WTC11 (cell line): ENCODE results near the gene CLCN7. TPM values are rescaled to one million over a fixed set of nuclear protein-coding genes. Genes with fewer than 3 reads are reported as not detected.

Experiments used
- ATAC-seq: fragments of 200-7000 bp; cut with Tn5 transposase; 2 replicates; pipeline ENCODE4 v1.10.0; 2021; ENCODE audit warnings: mild to moderate bottlenecking, moderate library complexity
- CTCF ChIA-PET: fragments of 300-600 bp; sonication (Branson Sonifier 250); formaldehyde crosslinking; loops from one replicate; lab custom pipeline; 2021; ENCODE audit warnings: antibody characterized with exemption; lab: Charles Lee
- POLR2A ChIA-PET: fragments of 350-600 bp; sonication (Branson Sonifier 250); formaldehyde crosslinking; loops from one replicate; lab custom pipeline; 2021; ENCODE audit warnings: antibody characterized with exemption; lab: Charles Lee
- DNase-seq: peaks from one replicate; pipeline ENCODE4 v3.0.0; 2021; ENCODE audit warnings: low spot score
- H3K27ac Mint-ChIP-seq: 2 replicates; pipeline ENCODE4 v1.8.0; 2021; ENCODE audit warnings: mixed read lengths
- H3K27me3 Mint-ChIP-seq: 2 replicates; pipeline ENCODE4 v1.8.0; 2021; ENCODE audit warnings: low read depth, mild to moderate bottlenecking, moderate library complexity, mixed read lengths
- H3K36me3 Mint-ChIP-seq: 2 replicates; pipeline ENCODE4 v1.8.0; 2021; ENCODE audit warnings: mixed read lengths
- H3K4me1 Mint-ChIP-seq: 2 replicates; pipeline ENCODE4 v1.8.0; 2022; ENCODE audit warnings: mixed read lengths
- H3K4me3 Mint-ChIP-seq: 2 replicates; pipeline ENCODE4 v1.8.0; 2021; ENCODE audit warnings: mild to moderate bottlenecking, moderate library complexity, mixed read lengths
- H3K9me3 Mint-ChIP-seq: 2 replicates; pipeline ENCODE4 v1.8.0; 2021; ENCODE audit warnings: mixed read lengths
- ATF1 ChIP-seq: sonication (generic); formaldehyde crosslinking; IDR thresholded peaks from 2 replicates; pipeline ENCODE4 v1.8.1; 2023; ENCODE audit warnings: mild to moderate bottlenecking, moderate library complexity, missing genetic modification reagents
- ESRRA ChIP-seq: sonication (generic); formaldehyde crosslinking; IDR thresholded peaks from 2 replicates; pipeline ENCODE4 v1.8.1; 2022; ENCODE audit warnings: mild to moderate bottlenecking, missing genetic modification reagents, borderline replicate concordance
- FOXK1 ChIP-seq: sonication (generic); formaldehyde crosslinking; IDR thresholded peaks from 2 replicates; pipeline ENCODE4 v1.8.0; 2022; ENCODE audit warnings: mild to moderate bottlenecking, moderate library complexity, missing genetic modification reagents
- FOXP1 ChIP-seq: sonication (generic); formaldehyde crosslinking; IDR thresholded peaks from 2 replicates; pipeline ENCODE4 v1.8.0; 2022; ENCODE audit warnings: missing genetic modification reagents, mild to moderate bottlenecking, moderate library complexity, borderline replicate concordance
- GABPB1 ChIP-seq: sonication (generic); formaldehyde crosslinking; IDR thresholded peaks from 2 replicates; pipeline ENCODE4 v1.8.1; 2023; ENCODE audit warnings: mild to moderate bottlenecking, missing genetic modification reagents
- GRHL2 ChIP-seq: fragments of 250-450 bp; sonication (Bioruptor Pico); IDR thresholded peaks from 2 replicates; pipeline ENCODE4 v1.8.0; 2022; ENCODE audit warnings: mild to moderate bottlenecking, moderate library complexity; ENCODE audit not compliant: insufficient replicate concordance, severe bottlenecking
- NR1H2 ChIP-seq: sonication (generic); formaldehyde crosslinking; IDR thresholded peaks from 2 replicates; pipeline ENCODE4 v1.9.0; 2021; ENCODE audit warnings: mild to moderate bottlenecking, moderate library complexity, missing genetic modification reagents
- TEAD1 ChIP-seq: sonication (generic); formaldehyde crosslinking; IDR thresholded peaks from 2 replicates; pipeline ENCODE4 v1.8.0; 2022; ENCODE audit warnings: mild to moderate bottlenecking, missing genetic modification reagents
- ZNF263 ChIP-seq: sonication (generic); formaldehyde crosslinking; IDR thresholded peaks from 2 replicates; pipeline ENCODE4 v1.8.1; 2022; ENCODE audit warnings: low read depth, mild to moderate bottlenecking, moderate library complexity, missing genetic modification reagents
- ZNF317 ChIP-seq: sonication (generic); formaldehyde crosslinking; IDR thresholded peaks from 2 replicates; pipeline ENCODE4 v1.8.1; 2023; ENCODE audit warnings: low read depth, mild to moderate bottlenecking, moderate library complexity, missing genetic modification reagents, borderline replicate concordance
- total RNA-seq: library from RNA; stranded (reverse); gene quantifications from 3 replicates; pipeline ENCODE4 v1.2.3, GENCODE V29; 2021
- TF ChIP-seq, protein P1 (sequence below): sonication (generic); formaldehyde crosslinking; IDR thresholded peaks from 2 replicates; pipeline ENCODE4 v1.8.1; 2023; ENCODE audit warnings: mild to moderate bottlenecking, missing genetic modification reagents, moderate library complexity
- TF ChIP-seq, protein P2 (sequence below): fragments of 250-450 bp; sonication (Bioruptor Pico); IDR thresholded peaks from 2 replicates; pipeline ENCODE4 v1.9.0; 2021; ENCODE audit warnings: mild to moderate bottlenecking
- TF ChIP-seq, protein P3 (sequence below): sonication (generic); formaldehyde crosslinking; conservative IDR thresholded peaks from 2 replicates; pipeline ENCODE4 v1.8.1; 2023; ENCODE audit warnings: mild to moderate bottlenecking, low read depth, missing genetic modification reagents, moderate library complexity
- TF ChIP-seq, protein P4 (sequence below): sonication (generic); formaldehyde crosslinking; IDR thresholded peaks from 2 replicates; pipeline ENCODE4 v1.8.1; 2022; ENCODE audit warnings: low read depth, mild to moderate bottlenecking, moderate library complexity, missing genetic modification reagents, borderline replicate concordance
- TF ChIP-seq, protein P5 (sequence below): fragments of 250-450 bp; sonication (Bioruptor Pico); IDR thresholded peaks from 2 replicates; pipeline ENCODE4 v1.9.0; 2021; ENCODE audit warnings: mild to moderate bottlenecking, borderline replicate concordance

The CLCN7 gene
- total RNA-seq, 1 experiment from 2014 or later = 94.1 TPM

DNA sequence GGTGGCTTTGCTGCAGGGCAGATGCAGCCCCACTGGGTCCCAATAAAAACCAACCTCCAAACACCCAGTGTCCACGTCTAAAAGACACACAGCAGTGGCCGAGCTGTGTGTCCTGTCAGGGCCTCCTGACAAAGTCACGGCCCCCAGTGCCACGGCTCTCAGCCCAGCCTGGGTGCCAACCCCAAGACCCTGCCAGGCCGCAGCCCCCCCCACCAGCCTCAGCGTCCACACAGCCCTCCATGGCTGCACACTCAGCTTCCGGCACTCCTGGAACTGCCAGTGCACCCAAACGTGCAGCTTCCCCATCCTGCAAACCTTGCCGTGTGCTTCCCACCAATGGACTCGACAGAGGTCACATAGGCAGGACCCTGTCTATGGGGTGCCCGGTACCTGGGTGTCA, 26.9 kb downstream of the CLCN7 start (continued):
- TF ChIP-seq ATF1 = no peak

DNA sequence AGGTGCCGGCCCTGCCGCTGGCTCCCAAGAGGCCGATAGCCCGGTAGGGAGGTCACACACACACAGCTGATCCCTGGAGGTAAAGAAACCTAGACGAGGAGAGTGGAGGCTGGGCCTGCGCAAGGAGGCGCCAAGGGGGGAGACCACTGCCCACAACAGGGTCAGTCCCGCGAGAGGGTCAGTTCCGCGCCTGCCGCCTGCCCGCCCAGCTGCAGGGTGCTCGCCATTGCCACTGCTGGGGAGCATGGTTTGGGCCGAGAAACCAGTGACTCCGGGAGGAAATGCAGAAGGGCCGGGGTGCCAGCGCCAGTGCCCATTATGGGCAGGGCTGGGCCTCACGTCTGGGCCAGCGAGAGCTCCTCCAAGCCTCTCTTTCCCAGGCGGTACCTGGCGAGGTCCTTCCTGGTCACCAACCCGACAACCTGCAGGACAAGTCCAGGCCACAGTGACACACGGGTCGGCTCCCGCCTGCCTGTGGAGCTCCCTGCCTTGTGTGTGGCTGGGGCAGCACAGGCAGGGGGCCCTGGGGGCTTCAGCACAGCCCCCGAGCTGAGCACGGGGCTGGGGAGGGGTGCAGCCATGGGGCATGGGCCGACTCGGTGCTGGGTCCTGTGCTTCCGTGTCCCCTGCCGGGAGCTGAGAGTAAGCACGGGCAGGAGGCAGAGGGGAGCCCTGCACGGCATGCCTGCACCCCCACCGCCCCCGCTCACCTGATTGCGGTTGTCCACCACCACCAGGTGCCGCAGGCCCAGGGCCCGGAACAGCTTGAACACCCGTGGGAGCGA, 28.3 kb downstream of the CLCN7 start:
- no peaks in the 10 kb centered on the region for H3K27me3 Mint-ChIP-seq
- no peaks in the 10 kb centered on the region for H3K9me3 Mint-ChIP-seq
- POLR2A ChIA-PET = interaction anchor here (1.1 kb wide), 1 partner anchor 13 kb away, joined by 3 read pairs; no protein-coding TSS in a partner anchor
- H3K4me1 Mint-ChIP-seq = no peaks in the 10 kb centered on the region
- DNase-seq (no peak), ATAC-seq (no peak)
- CTCF ChIA-PET = interaction anchor here (1.2 kb wide), 1 partner anchor 259 kb away, joined by 3 read pairs; no protein-coding TSS in a partner anchor
- peaks cover 4% of the 10 kb centered on the region; the same call in 1 of the 2 replicates for H3K36me3 Mint-ChIP-seq
- TF ChIP-seq ZNF263 = no peak
- no peak for TF ChIP-seq GRHL2 (CRISPR knock-in tag)
- no peak for TF ChIP-seq TEAD1 (CRISPR knock-in tag)
- TF ChIP-seq, protein P1, sequence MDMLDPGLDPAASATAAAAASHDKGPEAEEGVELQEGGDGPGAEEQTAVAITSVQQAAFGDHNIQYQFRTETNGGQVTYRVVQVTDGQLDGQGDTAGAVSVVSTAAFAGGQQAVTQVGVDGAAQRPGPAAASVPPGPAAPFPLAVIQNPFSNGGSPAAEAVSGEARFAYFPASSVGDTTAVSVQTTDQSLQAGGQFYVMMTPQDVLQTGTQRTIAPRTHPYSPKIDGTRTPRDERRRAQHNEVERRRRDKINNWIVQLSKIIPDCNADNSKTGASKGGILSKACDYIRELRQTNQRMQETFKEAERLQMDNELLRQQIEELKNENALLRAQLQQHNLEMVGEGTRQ (CRISPR knock-in tag) = no peak
- TF ChIP-seq NR1H2 (CRISPR knock-in tag) = no peak
- no peak for TF ChIP-seq GABPB1 (CRISPR knock-in tag)
- no peak for TF ChIP-seq ZNF317
- TF ChIP-seq, protein P2, sequence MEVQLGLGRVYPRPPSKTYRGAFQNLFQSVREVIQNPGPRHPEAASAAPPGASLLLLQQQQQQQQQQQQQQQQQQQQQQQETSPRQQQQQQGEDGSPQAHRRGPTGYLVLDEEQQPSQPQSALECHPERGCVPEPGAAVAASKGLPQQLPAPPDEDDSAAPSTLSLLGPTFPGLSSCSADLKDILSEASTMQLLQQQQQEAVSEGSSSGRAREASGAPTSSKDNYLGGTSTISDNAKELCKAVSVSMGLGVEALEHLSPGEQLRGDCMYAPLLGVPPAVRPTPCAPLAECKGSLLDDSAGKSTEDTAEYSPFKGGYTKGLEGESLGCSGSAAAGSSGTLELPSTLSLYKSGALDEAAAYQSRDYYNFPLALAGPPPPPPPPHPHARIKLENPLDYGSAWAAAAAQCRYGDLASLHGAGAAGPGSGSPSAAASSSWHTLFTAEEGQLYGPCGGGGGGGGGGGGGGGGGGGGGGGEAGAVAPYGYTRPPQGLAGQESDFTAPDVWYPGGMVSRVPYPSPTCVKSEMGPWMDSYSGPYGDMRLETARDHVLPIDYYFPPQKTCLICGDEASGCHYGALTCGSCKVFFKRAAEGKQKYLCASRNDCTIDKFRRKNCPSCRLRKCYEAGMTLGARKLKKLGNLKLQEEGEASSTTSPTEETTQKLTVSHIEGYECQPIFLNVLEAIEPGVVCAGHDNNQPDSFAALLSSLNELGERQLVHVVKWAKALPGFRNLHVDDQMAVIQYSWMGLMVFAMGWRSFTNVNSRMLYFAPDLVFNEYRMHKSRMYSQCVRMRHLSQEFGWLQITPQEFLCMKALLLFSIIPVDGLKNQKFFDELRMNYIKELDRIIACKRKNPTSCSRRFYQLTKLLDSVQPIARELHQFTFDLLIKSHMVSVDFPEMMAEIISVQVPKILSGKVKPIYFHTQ (CRISPR knock-in tag) = no peak
- no peak for TF ChIP-seq ESRRA (CRISPR knock-in tag)
- TF ChIP-seq, protein P3, sequence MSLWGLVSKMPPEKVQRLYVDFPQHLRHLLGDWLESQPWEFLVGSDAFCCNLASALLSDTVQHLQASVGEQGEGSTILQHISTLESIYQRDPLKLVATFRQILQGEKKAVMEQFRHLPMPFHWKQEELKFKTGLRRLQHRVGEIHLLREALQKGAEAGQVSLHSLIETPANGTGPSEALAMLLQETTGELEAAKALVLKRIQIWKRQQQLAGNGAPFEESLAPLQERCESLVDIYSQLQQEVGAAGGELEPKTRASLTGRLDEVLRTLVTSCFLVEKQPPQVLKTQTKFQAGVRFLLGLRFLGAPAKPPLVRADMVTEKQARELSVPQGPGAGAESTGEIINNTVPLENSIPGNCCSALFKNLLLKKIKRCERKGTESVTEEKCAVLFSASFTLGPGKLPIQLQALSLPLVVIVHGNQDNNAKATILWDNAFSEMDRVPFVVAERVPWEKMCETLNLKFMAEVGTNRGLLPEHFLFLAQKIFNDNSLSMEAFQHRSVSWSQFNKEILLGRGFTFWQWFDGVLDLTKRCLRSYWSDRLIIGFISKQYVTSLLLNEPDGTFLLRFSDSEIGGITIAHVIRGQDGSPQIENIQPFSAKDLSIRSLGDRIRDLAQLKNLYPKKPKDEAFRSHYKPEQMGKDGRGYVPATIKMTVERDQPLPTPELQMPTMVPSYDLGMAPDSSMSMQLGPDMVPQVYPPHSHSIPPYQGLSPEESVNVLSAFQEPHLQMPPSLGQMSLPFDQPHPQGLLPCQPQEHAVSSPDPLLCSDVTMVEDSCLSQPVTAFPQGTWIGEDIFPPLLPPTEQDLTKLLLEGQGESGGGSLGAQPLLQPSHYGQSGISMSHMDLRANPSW (CRISPR knock-in tag) = no peak
- no peak for TF ChIP-seq FOXK1 (CRISPR knock-in tag)
- TF ChIP-seq, protein P4, sequence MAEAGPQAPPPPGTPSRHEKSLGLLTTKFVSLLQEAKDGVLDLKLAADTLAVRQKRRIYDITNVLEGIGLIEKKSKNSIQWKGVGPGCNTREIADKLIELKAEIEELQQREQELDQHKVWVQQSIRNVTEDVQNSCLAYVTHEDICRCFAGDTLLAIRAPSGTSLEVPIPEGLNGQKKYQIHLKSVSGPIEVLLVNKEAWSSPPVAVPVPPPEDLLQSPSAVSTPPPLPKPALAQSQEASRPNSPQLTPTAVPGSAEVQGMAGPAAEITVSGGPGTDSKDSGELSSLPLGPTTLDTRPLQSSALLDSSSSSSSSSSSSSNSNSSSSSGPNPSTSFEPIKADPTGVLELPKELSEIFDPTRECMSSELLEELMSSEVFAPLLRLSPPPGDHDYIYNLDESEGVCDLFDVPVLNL = no peak
- TF ChIP-seq, protein P5, sequence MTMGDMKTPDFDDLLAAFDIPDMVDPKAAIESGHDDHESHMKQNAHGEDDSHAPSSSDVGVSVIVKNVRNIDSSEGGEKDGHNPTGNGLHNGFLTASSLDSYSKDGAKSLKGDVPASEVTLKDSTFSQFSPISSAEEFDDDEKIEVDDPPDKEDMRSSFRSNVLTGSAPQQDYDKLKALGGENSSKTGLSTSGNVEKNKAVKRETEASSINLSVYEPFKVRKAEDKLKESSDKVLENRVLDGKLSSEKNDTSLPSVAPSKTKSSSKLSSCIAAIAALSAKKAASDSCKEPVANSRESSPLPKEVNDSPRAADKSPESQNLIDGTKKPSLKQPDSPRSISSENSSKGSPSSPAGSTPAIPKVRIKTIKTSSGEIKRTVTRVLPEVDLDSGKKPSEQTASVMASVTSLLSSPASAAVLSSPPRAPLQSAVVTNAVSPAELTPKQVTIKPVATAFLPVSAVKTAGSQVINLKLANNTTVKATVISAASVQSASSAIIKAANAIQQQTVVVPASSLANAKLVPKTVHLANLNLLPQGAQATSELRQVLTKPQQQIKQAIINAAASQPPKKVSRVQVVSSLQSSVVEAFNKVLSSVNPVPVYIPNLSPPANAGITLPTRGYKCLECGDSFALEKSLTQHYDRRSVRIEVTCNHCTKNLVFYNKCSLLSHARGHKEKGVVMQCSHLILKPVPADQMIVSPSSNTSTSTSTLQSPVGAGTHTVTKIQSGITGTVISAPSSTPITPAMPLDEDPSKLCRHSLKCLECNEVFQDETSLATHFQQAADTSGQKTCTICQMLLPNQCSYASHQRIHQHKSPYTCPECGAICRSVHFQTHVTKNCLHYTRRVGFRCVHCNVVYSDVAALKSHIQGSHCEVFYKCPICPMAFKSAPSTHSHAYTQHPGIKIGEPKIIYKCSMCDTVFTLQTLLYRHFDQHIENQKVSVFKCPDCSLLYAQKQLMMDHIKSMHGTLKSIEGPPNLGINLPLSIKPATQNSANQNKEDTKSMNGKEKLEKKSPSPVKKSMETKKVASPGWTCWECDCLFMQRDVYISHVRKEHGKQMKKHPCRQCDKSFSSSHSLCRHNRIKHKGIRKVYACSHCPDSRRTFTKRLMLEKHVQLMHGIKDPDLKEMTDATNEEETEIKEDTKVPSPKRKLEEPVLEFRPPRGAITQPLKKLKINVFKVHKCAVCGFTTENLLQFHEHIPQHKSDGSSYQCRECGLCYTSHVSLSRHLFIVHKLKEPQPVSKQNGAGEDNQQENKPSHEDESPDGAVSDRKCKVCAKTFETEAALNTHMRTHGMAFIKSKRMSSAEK (CRISPR knock-in tag) = no peak
- no peak for TF ChIP-seq FOXP1 (CRISPR knock-in tag)
- no peak overlapping the region for H3K4me3 Mint-ChIP-seq
- no peak overlapping the region for H3K27ac Mint-ChIP-seq
